Activated CD4-positive, alpha-beta T cell treated with anti-CD3 and anti-CD28 coated beads for 4 hours (primary cell): ENCODE measurements around the gene LRG1.
"Not testable (repeated sequence)": the region's sequence is repeated elsewhere in the genome, so short reads cannot be mapped to it uniquely, and the experiment has no call there.

ENCODE experiments used
- DNase-seq, 2 donors: peaks; one replicate each; pipeline ENCODE4 v3.0.0-alpha.2; 2020

Gene LRG1

DNA sequence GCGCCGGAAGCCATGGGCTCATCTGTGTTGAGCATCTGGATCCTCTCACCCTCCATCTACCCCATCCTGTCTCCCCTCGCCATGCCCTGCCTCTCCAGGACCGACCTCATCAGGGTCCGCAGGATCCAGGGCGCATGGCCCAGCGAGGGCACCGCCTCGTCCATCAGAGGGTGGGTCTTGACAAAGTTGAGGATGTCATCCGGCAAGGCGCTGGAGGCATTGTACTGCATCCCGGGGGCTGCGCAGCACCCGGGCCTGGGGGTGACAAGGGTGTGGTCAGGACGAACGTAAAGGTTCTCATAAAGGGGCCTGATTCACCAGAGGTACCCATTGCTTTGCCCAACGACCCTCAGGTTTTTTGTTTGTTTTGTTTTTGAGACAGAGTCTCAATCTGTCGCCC is 10.2 kb upstream of the LRG1 start:
- no peak for DNase-seq

DNA sequence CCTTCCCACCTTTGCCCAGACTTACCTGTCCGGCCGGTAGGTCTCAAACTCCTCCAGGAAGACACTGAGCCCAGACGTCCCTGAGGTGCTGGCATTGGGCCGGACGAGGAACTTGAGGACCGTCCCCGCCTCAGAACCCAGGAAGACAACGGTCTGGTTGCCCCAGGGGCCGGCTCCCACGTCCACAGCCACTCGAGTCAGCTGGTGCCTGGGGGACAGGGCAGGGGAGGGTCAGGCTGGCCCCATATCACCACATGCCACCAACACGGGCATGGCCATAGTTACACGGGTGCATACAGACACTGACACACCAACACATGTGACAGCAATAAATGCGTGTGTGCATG is 8.4 kb upstream of the LRG1 start:
- no peak for DNase-seq

DNA sequence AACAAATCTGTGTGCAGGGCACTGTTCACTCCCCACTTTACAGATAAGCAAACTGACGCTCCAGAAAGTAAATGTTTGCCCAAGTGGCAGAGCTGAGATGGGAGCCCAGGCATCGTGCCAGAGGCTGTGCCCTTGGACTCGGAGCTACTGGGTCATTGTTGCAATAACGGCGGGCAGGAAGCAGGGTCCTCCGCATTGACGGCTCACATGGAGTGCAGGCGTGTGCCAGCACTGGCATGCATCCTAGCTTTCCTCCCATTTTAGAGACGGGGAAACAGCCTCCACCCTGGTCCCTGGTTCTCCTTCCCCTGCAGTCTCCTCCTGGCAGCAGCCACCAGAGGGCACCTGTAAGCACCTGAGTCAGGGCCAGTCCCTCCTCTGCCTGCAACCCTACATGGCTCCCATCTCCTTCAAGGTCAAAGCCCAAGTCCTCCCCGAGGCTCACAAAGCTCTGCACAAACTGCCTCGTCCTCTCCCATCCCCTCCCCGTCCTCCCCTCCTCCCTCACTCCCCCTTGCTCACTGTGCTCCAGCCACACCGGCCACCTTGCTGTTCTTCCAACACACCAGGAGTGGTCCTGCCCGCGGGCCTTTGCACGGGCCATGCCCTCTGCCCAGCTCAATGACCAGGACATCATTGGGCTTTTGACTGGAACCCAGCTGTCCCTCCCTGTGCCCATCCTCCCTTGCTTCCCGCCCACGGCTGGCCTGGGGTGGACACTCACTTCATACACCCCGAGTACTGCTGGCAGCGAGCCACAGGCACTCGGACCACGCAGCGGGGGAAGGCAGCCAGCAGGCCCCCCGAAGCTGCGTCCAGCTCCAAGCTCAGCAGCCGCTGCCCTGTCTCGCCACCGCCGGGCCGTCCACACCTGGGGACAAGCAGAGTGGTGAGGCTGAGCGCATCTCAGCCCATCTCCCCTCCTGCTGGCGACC is 7.7 kb upstream of the LRG1 start:
- DNase-seq: no peak

DNA sequence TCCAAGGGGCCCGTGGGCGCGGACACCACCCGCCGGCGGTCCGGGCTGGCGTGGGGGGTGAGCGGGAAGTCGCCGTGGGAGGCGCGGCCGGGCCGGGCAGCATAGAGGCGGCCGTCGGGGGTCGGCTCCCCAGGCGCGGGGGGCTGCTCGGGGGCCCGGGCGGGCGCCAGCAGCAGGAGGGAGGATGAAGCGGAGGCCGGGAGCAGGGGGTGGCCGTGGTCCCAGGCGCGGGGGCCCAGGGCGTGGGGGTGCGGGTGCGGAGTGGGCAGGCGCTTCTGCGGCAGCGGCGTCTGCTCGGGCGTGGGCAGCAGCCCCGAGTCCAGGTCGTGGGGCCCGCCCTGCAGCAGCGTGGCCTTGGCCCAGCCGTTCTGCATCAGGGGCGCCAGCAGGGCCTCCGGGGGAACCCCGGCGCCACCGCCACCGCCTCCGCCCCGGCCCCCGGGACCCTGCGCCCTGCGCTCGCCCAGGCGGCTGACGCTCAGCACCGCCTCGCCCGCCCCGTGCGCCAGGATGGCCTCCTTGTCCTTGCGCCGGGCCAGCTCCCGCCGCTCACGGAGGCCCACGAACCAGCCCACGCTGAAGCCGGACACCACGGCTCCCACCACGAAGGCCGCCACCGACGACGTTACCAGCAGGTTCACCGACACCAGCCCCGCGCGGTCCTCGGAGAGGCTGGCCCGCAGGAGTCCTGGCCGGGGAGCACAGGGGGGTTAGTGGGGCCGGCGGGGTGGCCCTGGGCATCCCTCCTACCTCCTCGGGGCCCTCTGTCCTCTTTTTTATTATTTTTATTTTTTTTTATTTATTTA is 4.2 kb upstream of the LRG1 start:
- DNase-seq: no peak

DNA sequence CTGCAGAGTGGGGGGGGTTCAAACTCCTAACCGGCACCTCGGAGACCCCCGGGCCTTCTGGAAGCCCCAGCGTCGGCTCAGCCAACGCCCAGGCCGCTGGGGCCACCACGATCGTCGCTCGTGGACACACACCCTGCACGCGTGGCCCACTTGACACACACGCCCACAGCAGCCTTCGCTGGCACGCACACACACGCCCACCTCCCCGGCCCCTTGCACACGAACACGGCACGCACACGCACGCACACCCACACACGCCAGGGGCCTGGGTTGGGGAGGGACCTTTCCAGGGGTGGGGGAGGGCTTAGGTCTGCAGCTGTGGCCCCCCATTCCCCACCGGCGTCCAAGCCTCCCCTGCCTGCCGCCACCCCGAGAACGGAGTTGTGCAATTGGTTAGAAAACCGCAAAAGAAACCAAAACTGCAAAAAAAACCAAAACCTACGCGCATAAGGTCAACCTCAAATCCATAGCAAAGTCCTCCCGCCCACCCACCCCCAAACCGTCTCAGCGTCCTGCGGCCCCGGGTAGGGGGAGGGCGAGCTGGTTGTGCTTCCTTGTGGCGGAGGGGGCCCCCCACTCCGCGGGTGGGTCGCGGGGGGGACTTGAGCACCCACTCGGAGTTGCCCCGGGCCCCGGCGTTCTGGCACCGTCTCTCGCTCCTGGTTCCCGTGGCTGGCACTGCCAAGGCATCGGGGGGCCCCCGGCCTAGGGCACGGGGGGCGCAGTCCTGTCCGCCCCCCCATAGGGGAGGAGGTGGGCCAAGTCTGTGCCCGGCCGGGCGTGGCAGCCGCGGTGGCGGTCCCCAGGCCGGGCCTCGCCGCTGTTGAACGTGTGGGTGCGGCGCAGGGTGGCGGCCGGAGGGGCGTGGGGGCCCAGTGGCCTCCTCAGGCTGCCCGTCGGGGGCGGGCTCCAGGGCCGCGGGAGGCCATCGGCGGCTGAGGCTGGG is 3.3 kb upstream of the LRG1 start:
- DNase-seq: no peak

DNA sequence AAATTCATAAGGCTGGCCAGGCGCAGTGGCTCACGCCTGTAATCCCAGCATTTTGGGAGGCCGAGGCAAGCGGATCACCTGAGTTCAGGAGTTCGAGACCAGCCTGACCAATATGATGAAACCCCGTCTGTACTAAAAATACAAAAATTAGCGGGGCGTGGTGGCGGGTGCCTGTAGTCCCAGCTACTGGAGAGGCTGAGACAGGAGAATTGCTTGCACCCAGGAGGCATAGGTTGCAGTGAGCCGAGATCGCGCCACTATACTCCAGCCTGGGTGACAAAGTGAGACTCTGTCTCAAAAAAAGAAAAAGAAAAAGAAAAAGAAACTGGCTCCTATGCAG is 1.9 kb upstream of the LRG1 start:
- not testable (repeated sequence) for DNase-seq

DNA sequence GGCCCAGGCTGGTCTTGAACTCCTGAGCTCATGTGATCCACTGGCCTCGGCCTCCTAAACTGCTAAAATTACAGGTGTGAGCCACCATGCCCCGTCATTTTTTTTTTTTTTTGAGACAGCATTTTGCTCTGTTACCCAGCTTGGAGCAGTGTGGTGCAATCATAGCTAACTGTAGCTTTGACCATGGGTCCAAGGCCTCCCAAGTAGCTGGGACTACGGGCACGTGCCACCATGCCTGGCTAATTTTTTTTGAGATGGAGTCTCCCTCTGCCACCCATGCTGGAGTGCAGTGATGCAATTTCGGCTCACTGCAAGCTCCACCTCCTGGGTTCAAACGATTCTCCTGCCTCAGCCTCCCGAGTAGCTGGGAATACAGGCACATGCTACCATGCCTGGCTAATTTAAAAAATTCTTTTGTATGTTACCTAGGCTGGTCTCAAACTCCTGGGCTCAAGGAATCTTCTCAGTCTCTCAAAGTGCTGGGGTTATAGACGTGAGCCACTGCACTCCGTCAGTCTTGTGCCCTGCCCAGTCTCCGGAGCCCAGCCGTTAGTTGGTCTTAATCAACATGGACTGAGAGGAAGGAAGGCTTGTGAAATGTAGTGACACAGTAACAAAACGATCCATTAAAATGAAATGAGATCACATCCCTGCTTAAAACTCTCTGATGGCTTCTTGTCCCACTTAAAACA is 1.4 kb upstream of the LRG1 start:
- DNase-seq: no peak

DNA sequence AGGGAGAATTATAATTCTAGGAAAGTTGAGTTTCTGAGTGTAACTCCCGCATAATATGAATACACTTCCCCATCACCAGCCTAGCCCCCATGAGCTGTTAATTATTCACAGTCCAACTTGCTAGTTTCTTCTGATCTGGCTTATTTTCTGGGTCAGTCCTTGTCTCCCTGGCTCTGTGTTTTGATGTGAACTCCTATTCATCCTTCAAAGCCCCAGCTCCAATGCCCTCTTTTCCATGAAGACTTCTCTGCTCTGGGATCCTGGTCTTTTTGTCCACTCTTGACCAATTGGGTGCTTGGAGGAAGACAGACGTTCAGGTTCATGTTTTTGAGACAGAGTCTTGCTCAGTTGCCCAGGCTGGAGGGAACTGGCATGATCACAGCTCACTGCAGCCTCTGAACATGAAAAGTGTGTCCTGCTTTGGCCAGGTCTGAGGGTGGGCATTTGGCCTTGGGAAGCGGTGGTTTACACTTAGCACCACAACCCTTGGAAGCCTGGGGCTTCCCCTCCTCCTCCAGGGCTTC is 605 bp downstream of the LRG1 start:
- DNase-seq: no peak

DNA sequence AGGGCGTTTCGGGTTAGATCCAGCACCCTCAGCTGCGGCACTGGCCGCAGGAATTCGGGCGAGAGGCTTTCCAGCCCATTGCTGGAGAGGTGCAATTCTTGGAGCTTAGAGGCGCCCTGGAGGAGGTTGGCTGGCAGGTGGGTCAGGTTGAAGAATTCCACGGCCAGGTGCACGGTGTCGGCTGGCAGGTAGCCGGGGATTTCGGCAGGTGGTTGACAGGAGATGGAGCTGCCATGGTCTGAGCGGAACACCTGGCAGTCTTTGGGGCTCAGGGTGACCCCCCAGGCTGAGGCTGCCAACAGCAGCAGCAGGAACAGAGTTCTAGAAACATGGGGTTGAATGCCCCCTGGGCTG is 1.3 kb downstream of the LRG1 start:
- DNase-seq: no peak

DNA sequence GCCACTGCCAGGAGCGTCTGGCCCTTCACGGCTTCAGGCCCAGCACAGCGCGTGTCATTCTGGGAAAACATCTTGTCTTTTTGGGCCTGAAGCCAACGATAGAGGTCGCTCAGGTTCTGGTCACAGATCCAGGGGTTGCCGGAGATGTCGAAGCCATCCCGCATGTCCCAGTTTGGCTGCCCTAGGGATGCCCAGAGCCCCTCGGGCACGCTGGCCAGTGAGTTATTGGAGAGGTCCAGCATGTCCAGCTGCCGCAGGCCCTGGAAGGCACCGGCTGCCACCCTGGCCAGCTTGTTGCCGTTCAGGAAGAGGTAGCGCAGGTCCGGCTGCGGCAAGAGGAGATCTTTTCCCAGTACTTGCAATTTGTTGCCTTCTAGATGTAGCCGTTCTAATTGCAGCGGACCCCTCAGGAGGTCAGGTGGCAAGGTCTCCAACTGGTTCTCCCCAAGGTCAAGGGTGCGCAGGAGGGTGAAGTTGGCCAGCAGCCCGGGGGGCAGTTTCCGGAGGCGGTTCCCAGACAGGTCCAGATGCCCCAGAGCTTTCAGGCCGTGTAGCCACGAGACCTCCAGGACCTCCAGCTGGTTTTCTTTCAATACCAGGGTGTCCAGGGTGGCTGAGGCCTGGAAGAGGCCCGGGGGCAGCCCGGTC is 1.8 kb downstream of the LRG1 start:
- no peak for DNase-seq

DNA sequence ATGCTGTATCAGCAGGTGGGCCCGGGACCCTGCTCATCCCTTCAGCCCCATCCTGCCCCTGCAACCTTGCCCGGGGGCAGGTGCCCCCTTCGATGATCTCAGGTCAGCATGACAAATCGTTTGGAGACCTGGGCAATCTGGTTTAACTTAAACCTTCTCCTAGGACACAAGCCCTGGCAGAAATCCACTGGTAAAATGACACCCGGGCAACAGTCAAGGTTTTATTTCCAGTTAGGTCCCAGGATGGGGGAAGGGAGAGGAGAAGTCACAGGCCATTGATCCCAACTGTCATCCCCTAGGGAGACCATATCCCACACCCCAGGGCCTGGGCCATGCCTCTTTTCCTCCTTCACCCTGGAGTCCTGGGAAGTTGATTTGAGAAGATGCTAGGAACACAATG is 3.0 kb downstream of the LRG1 start:
- no peak for DNase-seq

DNA sequence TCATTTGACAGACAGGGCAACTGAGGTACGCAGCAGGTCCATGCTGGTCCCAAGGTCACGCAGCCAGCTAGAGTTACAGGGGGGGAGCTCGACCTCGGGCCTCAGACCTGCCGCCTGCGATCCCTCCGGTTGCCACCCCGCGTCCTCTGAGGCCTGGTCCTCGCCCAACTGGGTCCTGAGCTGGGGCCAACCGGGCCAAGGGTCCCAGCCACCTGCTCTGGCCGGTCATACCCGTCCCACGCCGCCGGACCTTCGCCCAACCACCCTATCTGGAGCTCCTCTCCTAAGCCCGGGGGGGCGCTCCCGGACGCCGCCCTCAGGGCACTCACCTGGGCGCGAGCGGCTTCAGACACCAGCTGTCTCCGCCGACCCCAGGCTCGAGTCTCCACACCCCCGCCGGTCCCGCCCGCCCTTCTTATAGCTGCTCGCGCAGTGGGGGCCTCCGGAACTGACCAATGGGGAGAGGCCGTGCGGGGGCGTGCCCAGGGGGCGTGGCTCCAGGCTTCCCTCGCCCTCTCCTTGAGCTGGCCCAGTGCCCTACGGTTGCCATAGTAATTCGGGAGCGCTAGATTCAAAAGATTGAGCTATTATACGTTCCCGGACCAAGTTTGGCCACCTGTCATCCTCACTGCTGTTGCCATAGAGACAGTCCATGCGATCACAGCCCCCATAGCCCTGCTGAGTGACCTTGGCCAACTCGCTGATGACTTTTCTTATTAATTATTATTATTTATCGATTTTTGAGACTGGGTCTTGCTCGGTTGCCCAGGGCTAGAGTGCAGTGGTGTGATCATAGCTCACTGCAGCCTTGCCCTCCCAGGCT is 4.8 kb downstream of the LRG1 start, which contains the start of gene PLIN5:
PLIN5 (minus strand) TSS at position 389 of the 823 bp plus-strand sequence. CDS start 1,150 bp downstream, outside the sequence.
- DNase-seq: peak; percentile 15 to 23

DNA sequence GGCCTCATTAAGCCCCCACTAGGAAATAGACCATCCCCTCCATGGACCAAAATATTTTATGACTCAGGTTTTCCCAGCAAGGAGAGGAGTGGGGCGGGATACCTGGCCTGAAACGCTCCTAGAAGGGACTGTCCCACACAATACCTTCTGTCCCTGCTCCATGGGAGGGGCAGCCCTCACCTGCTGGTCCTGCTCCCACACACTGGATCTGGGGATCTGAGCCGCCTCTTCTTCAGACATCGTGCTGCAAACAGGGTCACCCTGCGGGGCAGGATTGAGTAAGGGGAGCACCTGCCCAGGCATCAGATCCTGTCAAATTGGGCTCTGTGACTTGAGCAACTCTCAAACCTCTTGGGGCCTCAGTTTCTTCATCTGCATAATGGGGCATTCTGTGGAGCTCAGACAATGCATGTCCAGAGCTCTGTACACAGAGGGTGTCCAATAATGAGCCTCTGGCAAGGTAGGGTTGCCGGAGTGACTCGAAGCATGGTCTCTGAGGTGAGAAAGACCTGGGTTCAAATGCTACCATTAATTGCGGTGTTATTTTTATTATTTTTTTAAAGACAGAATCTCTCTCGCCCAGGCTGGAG is 5.9 kb downstream of the LRG1 start:
- no peak for DNase-seq

DNA sequence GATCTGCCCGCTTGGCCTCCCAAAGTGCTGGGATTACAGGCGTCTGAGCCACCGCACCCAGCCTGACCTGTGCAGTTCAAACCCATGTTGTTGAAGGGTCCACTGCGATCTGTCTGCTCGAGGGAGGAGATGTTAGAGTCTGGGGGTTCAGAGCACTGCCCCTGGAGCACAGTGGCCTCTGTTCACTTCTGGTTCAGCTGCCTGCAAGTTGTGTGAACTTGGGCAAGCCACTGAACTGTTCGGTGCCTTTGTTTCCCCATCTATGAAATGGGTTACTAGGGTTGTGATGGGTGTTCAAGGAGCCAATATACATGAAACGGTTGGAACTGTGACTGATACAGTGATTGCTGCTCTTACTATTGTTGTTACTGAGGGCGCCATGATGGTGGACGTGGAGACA is 6.5 kb downstream of the LRG1 start:
- no peak for DNase-seq

DNA sequence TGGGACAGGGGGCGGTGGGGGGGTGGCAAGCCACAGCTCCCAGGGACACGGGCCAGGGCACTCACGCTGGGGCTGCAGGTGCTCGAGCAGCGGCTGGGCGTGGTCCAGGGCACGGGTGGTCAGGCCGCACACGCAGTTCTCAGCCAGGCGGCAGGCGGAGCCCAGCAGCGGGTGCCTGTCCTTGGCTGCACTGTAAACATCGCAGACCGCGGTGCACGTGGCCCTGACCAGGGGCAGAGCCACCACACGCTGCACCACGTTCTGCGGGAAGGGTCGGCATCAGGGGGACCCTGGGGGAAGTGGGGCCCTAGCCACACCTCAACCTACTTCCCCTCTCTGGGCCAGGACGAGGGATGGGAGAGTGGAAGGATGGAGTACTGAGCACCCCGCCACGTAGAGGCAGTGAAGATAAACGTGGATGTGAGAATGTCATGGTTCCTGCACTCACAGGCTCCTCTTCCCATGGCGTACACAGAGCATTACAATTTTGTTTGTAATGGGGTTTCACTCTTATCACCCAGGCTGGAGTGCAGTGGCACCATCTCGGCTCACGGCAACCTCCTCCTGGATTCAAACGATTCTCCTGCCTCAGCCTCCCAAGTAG is 8.2 kb downstream of the LRG1 start:
- no peak for DNase-seq

DNA sequence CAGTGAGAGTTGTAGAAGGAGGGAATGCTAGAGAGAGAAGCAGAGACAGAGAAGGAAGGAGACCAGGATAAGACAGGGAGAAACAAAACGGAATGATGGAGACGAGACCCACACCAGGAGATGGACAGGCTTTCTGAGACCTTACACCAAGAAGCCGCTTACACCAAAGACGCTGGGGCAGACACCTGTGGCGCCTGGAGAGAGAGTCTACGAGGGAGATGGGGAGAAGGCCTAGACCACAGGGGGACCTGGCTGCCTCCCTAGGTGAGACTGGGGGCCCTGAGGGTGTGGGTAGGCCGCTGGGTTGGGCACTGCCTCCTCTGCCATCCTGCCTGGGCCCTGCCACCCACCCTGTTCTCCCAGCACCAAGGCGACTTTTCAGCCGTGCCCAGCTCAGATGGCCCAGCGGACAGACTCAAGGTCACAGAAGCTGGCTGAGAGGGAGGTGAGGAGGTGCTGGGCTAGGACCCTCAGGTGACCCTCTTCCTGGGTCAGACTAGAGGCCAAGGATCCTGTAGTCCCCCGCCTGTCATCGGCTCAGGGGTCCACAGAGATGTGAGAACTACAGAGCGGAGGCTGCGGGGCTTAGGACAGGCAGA is 9.8 kb downstream of the LRG1 start:
- DNase-seq: no peak

DNA sequence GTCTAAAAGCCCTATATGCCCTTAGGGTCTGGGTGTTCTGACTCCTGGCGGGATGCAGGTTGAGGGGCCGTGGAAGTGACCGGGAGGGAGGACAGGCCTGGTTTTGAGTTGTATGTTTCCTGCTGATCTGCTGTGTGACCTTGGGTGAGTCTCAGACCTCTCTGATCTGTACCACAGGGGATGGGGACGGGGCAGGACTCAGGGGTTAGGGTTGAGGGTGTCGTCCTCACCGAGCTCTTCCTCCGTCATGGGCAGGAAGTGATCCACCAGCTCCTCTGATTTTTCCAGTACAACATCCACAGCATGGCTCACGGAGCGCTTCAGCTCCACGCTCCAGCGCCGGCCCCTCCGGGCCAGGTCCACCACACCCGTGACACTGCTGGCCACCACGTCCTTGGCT is 11.0 kb downstream of the LRG1 start:
- no peak for DNase-seq

DNA sequence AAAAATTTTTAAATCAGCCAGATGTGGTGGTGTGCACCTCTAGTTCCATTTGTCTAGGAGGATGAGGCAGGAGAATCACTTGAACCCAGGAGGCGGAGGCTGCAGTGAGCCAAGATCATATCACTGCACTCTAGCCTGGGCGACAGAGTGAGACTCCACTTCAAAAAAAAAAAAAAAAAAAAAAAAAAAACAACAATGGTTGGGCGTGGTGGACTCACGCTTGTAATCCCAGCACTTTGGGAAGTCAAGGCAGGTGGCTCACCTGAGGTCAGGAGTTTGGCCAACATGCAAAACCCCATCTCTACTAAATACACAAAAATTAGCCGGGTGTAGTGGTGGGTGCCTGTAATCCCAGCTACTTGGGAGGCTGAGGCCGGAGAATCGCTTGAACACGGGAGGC is 12.5 kb downstream of the LRG1 start:
- DNase-seq: not testable (repeated sequence)

DNA sequence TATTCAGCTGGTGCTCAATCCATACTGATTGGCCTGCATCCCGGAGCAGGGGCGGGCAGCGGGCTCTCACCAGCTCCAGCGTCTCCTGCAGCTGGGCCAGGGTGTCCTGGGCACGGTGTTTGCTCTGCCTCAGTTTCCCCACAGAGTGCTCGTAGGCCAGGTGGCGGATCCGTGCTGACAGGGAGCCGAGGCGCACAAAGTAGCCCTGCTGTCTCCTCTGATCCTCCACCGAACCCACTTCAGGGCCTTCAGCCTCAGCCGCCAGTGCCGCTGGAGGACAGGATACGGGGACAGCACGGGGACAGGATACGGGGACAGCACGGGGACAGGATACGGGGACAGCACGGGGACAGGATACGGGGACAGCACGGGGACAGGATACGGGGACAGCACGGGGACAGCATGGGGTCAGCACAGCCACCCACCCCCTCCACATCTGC is 14.3 kb downstream of the LRG1 start:
- DNase-seq: no peak
